Liver (tissue), 3 donors: ENCODE measurements around the gene ABL2.

Source experiments
- RXRA ChIP-seq, 2 donors: IDR thresholded peaks; 2 replicates each; pipeline ENCODE4 v1.6.1; 2017 to 2018; ENCODE audit warnings: antibody characterized with exemption in 2 of 2, mild to moderate bottlenecking in 1 of 2
- SP1 ChIP-seq: IDR thresholded peaks from 2 replicates; pipeline ENCODE4 v1.6.1; 2018; ENCODE audit warnings: antibody characterized with exemption, mild to moderate bottlenecking
- TAF1 ChIP-seq: conservative IDR thresholded peaks from 2 replicates; pipeline ENCODE4 v1.6.1; 2016; ENCODE audit warnings: antibody characterized with exemption, mild to moderate bottlenecking
- YY1 ChIP-seq: IDR thresholded peaks from 2 replicates; pipeline ENCODE4 v1.6.1; 2016; ENCODE audit warnings: antibody characterized with exemption, mild to moderate bottlenecking
- TF ChIP-seq, protein P1 (sequence below): fragments of 150-350 bp; IDR thresholded peaks from 2 replicates; pipeline ENCODE4 v1.5.1; 2017; ENCODE audit warnings: improper control_type of control experiment, low read depth, low read length; ENCODE audit not compliant: missing input control
- TF ChIP-seq, protein P2 (sequence below): IDR thresholded peaks from 2 replicates; pipeline ENCODE4 v1.6.1; 2016; ENCODE audit warnings: antibody characterized with exemption
- donor health status: healthy.
- donor health status: healthy.

DNA sequence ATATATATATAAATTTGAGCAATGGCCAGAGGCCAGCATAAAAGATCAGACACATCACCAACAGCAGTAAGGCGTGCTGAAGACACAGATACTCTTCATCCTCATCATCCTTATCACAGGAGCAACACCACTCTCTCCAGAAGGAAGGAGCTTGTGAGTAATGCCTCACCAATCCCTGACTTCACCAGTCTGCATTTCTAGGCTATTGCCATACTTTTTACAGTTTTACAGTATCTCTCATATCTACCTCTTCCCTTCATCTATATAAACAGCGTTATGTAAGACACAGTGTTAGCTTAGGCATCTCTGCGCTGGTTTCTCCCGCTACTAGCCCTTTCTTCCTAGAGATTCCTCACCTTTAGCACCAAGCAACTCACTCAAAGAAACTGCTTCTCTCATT lies 2.4 kb upstream of the ABL2 start:
- TF ChIP-seq, protein P1, sequence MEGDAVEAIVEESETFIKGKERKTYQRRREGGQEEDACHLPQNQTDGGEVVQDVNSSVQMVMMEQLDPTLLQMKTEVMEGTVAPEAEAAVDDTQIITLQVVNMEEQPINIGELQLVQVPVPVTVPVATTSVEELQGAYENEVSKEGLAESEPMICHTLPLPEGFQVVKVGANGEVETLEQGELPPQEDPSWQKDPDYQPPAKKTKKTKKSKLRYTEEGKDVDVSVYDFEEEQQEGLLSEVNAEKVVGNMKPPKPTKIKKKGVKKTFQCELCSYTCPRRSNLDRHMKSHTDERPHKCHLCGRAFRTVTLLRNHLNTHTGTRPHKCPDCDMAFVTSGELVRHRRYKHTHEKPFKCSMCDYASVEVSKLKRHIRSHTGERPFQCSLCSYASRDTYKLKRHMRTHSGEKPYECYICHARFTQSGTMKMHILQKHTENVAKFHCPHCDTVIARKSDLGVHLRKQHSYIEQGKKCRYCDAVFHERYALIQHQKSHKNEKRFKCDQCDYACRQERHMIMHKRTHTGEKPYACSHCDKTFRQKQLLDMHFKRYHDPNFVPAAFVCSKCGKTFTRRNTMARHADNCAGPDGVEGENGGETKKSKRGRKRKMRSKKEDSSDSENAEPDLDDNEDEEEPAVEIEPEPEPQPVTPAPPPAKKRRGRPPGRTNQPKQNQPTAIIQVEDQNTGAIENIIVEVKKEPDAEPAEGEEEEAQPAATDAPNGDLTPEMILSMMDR = no peak
- TF ChIP-seq TAF1 (no peak), YY1 (no peak), RXRA (IDR thresholded peaks at IDR 0.05) (no peak), SP1 (no peak)
- TF ChIP-seq, protein P2, sequence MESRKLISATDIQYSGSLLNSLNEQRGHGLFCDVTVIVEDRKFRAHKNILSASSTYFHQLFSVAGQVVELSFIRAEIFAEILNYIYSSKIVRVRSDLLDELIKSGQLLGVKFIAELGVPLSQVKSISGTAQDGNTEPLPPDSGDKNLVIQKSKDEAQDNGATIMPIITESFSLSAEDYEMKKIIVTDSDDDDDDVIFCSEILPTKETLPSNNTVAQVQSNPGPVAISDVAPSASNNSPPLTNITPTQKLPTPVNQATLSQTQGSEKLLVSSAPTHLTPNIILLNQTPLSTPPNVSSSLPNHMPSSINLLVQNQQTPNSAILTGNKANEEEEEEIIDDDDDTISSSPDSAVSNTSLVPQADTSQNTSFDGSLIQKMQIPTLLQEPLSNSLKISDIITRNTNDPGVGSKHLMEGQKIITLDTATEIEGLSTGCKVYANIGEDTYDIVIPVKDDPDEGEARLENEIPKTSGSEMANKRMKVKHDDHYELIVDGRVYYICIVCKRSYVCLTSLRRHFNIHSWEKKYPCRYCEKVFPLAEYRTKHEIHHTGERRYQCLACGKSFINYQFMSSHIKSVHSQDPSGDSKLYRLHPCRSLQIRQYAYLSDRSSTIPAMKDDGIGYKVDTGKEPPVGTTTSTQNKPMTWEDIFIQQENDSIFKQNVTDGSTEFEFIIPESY = no peak
